H1 (cell line): ENCODE measurements around the gene VCP. TPM values are rescaled to one million over a fixed set of nuclear protein-coding genes. Genes with fewer than 3 reads are reported as not detected.
A peak's percentile ranks its signal among the peaks of the same experiment; 100 is the strongest.

Experiments used
- CTCF ChIA-PET: fragments of 300-600 bp; sonication (Branson Sonifier 250); formaldehyde crosslinking; loops from one replicate; lab custom pipeline; 2021; ENCODE audit not compliant: partially characterized antibody; lab: Charles Lee
- POLR2A ChIA-PET: fragments of 300-600 bp; sonication (Branson Sonifier 250); formaldehyde crosslinking; loops from one replicate; lab custom pipeline; 2021; ENCODE audit warnings: inconsistent platforms; ENCODE audit not compliant: partially characterized antibody; lab: Charles Lee
- DNase-seq, 2 experiments: peaks; one replicate each; pipeline versions ENCODE4 v3.0.0 to v3.0.0-alpha.2; 2010 to 2022; ENCODE audit warnings: low spot score in 2 of 2, low read depth in 1 of 2, mixed read lengths in 1 of 2
- FAIRE-seq: peaks from 2 replicates; lab custom pipeline; 2011; peaks lifted over from hg19 to GRCh38; lab: Jason Lieb, UNC
- H2AFZ ChIP-seq: 2 replicates; pipeline ENCODE4 v1.8.1; 2012; ENCODE audit warnings: low read length, inconsistent platforms
- H2AK5ac ChIP-seq: 2 replicates; pipeline ENCODE4 v1.6.1; 2013; ENCODE audit warnings: low read depth, low read length
- H2BK120ac ChIP-seq: replicated peaks from 2 replicates; pipeline ENCODE3; 2013; ENCODE audit warnings: low read depth, low read length, inconsistent platforms
- H2BK12ac ChIP-seq: 2 replicates; pipeline ENCODE4 v1.6.1; 2013; ENCODE audit warnings: low read depth, low read length
- H2BK15ac ChIP-seq: 2 replicates; pipeline ENCODE4 v1.6.1; 2013; ENCODE audit warnings: low read length
- H2BK20ac ChIP-seq: 2 replicates; pipeline ENCODE4 v1.6.1; 2013; ENCODE audit warnings: low read length
- H2BK5ac ChIP-seq: 2 replicates; pipeline ENCODE4 v1.6.1; 2013; ENCODE audit warnings: low read depth, low read length
- H3K14ac ChIP-seq: 2 replicates; pipeline ENCODE4 v1.6.1; 2013; ENCODE audit warnings: inconsistent platforms; ENCODE audit not compliant: insufficient read length
- H3K18ac ChIP-seq: 2 replicates; pipeline ENCODE4 v1.6.1; 2013; ENCODE audit warnings: low read length; ENCODE audit errors: extremely low read depth
- H3K23ac ChIP-seq: 2 replicates; pipeline ENCODE4 v1.6.1; 2013; ENCODE audit warnings: inconsistent platforms; ENCODE audit not compliant: insufficient read length
- H3K23me2 ChIP-seq: 2 replicates; pipeline ENCODE4 v1.6.1; 2013; ENCODE audit warnings: low read depth, low read length
- H3K27ac ChIP-seq: 2 replicates; pipeline ENCODE4 v1.6.1; 2011; ENCODE audit warnings: low read depth, low read length, inconsistent platforms
- H3K27me3 ChIP-seq, 4 experiments: replicated peaks in 1 of 4; 1 replicate in 1 of 4; 2 replicates in 3 of 4; pipeline versions ENCODE4 v1.6.1 to v1.8.1; 2011 to 2013; ENCODE audit warnings: low read length in 3 of 4, mild to moderate bottlenecking in 3 of 4, inconsistent platforms in 2 of 4, mixed read lengths in 2 of 4, moderate library complexity in 1 of 4; ENCODE audit not compliant: control insufficient read depth in 3 of 4, insufficient read depth in 3 of 4; ENCODE audit errors: extremely low read depth in 1 of 4
- H3K36me3 ChIP-seq, 4 experiments: 2 replicates each; pipeline versions ENCODE4 v1.6.1 to v1.8.1; 2011 to 2013; ENCODE audit warnings: mild to moderate bottlenecking in 4 of 4, low read length in 3 of 4, moderate library complexity in 2 of 4, control low read depth in 1 of 4, inconsistent platforms in 1 of 4; ENCODE audit not compliant: insufficient read depth in 4 of 4, control insufficient read depth in 2 of 4
- H3K4ac ChIP-seq: replicated peaks from 2 replicates; pipeline ENCODE3; 2013; ENCODE audit warnings: low read length, low read depth, mixed read lengths, inconsistent platforms; ENCODE audit not compliant: insufficient read length
- H3K4me1 ChIP-seq, 4 experiments: replicated peaks in 1 of 4; 1 replicate in 1 of 4; 2 replicates in 3 of 4; pipeline versions ENCODE4 v1.6.1 to v1.8.1; 2011 to 2013; ENCODE audit warnings: low read length in 3 of 4, inconsistent platforms in 2 of 4, mixed read lengths in 1 of 4; ENCODE audit not compliant: insufficient read depth in 4 of 4, control insufficient read depth in 3 of 4
- H3K4me2 ChIP-seq, 2 experiments: 2 replicates each; pipeline versions ENCODE4 v1.6.1 to v1.8.1; 2011 to 2013; ENCODE audit warnings: low read depth in 2 of 2, low read length in 2 of 2, control low read depth in 1 of 2, inconsistent platforms in 1 of 2, mild to moderate bottlenecking in 1 of 2; ENCODE audit not compliant: insufficient read depth in 1 of 2
- H3K4me3 ChIP-seq, 4 experiments: fragments of 200-600, 300-600 bp in 1 of 4; sonication (generic), shearing (Covaris generic), sonication (Bioruptor Twin) in 1 of 4; 2 replicates each; pipeline versions ENCODE4 v1.5.1 to v1.8.1; 2011 to 2016; ENCODE audit warnings: low read length in 4 of 4, low read depth in 3 of 4, control low read depth in 2 of 4, inconsistent platforms in 2 of 4, mild to moderate bottlenecking in 2 of 4, mixed read lengths in 1 of 4, moderate library complexity in 1 of 4; ENCODE audit not compliant: insufficient read depth in 2 of 4; ENCODE audit errors: extremely low read depth in 1 of 4
- H3K56ac ChIP-seq: replicated peaks from 2 replicates; pipeline ENCODE3; 2013; ENCODE audit warnings: low read depth, mild to moderate bottlenecking, mixed read lengths, low read length, inconsistent platforms; ENCODE audit not compliant: insufficient read length
- H3K79me1 ChIP-seq: 2 replicates; pipeline ENCODE4 v1.6.1; 2013; ENCODE audit warnings: low read depth, low read length, control low read depth
- H3K79me2 ChIP-seq, 2 experiments: 2 replicates each; pipeline versions ENCODE4 v1.6.1 to v1.8.1; 2012 to 2013; ENCODE audit warnings: low read length in 2 of 2, mild to moderate bottlenecking in 2 of 2, inconsistent platforms in 1 of 2; ENCODE audit not compliant: insufficient read depth in 2 of 2, control insufficient read depth in 1 of 2
- H3K9ac ChIP-seq, 4 experiments: replicated peaks in 1 of 4; 1 replicate in 1 of 4; 2 replicates in 3 of 4; pipeline versions ENCODE4 v1.6.1 to v1.8.1; 2011 to 2013; ENCODE audit warnings: low read depth in 3 of 4, low read length in 3 of 4, control low read depth in 2 of 4, mild to moderate bottlenecking in 2 of 4, moderate library complexity in 2 of 4, inconsistent platforms in 1 of 4; ENCODE audit errors: extremely low read depth in 1 of 4
- H3K9me3 ChIP-seq, 2 experiments: 2 replicates each; pipeline versions ENCODE4 v1.6.1 to v1.8.1; 2012 to 2013; ENCODE audit warnings: mild to moderate bottlenecking in 2 of 2, moderate library complexity in 2 of 2, control low read depth in 1 of 2, inconsistent platforms in 1 of 2, low read depth in 1 of 2, low read length in 1 of 2, mixed read lengths in 1 of 2; ENCODE audit not compliant: insufficient read depth in 2 of 2
- H4K20me1 ChIP-seq, 2 experiments: replicated peaks in 1 of 2; 2 replicates each; pipeline versions ENCODE3 to v1.8.1; 2011 to 2013; ENCODE audit warnings: inconsistent platforms in 2 of 2, low read length in 2 of 2, mild to moderate bottlenecking in 1 of 2; ENCODE audit not compliant: insufficient read depth in 2 of 2, control insufficient read depth in 1 of 2
- H4K5ac ChIP-seq: 2 replicates; pipeline ENCODE4 v1.6.1; 2013; ENCODE audit warnings: low read length, low read depth, mixed read lengths, inconsistent platforms; ENCODE audit not compliant: insufficient read length
- H4K8ac ChIP-seq: 2 replicates; pipeline ENCODE4 v1.8.0; 2013; ENCODE audit warnings: mild to moderate bottlenecking, moderate library complexity, low read length, inconsistent platforms; ENCODE audit not compliant: insufficient read depth; ENCODE audit errors: extremely low read depth
- H4K91ac ChIP-seq: replicated peaks from 2 replicates; pipeline ENCODE3; 2013; ENCODE audit warnings: low read length, mixed read lengths, inconsistent platforms; ENCODE audit not compliant: insufficient read length
- BACH1 ChIP-seq: IDR thresholded peaks from 2 replicates; pipeline ENCODE4 v1.6.1; 2012; ENCODE audit warnings: low read length, improper control_type of control experiment
- CTCF ChIP-seq, 3 experiments: IDR thresholded peaks; 1 replicate in 2 of 3; 2 replicates in 1 of 3; pipeline versions ENCODE4 v1.5.1 to v1.6.1; 2011; ENCODE audit warnings: low read length in 3 of 3, mild to moderate bottlenecking in 3 of 3, inconsistent platforms in 2 of 3, low read depth in 1 of 3, moderate library complexity in 1 of 3; ENCODE audit not compliant: insufficient read depth in 1 of 3; ENCODE audit errors: control extremely low read depth in 1 of 3
- RAD21 ChIP-seq, 2 experiments: IDR thresholded peaks in 1 of 2; conservative IDR thresholded peaks in 1 of 2; 2 replicates each; pipeline ENCODE4 v1.6.1; 2011; ENCODE audit warnings: low read depth in 2 of 2, low read length in 2 of 2, improper control_type of control experiment in 1 of 2, inconsistent platforms in 1 of 2, mild to moderate bottlenecking in 1 of 2, moderate library complexity in 1 of 2
- SP1 ChIP-seq: IDR thresholded peaks from 2 replicates; pipeline ENCODE4 v1.6.1; 2011; ENCODE audit warnings: low read depth, low read length
- WGBS, 2 experiments: shearing (Covaris generic) in 1 of 2; methylation state at CpG; one replicate each; pipeline versions ENCODE4 v1.1.6 to v1.1.7; 2013 to 2015; ENCODE audit warnings: low lambda C conversion rate in 2 of 2, mixed read lengths in 2 of 2, inconsistent platforms in 1 of 2, low coverage in 1 of 2, missing lambda C conversion rate in 1 of 2; ENCODE audit not compliant: insufficient replicate concordance in 2 of 2, insufficient coverage in 1 of 2, insufficient read length in 1 of 2; ENCODE audit errors: extremely low coverage in 1 of 2, missing lambda C conversion rate in 1 of 2; 5-methylcytosine and 5-hydroxymethylcytosine counted together
- polyA plus RNA-seq, 7 experiments: library from polyadenylated mRNA; depleted of rRNA in 3 of 7; stranded (reverse) in 5 of 7; unstranded in 2 of 7; fragments of >200 nt in 5 of 7; fragments of 200-250 nt in 2 of 7; gene quantifications; 1 replicate in 5 of 7; 2 replicates in 1 of 7; 4 replicates in 1 of 7; pipeline versions ENCODE4 v1.2.1 to v1.2.3, GENCODE V29; 2011 to 2013; ENCODE audit warnings: missing spikeins in 2 of 7, mixed read lengths in 2 of 7
- total RNA-seq: library from RNA; stranded (reverse); fragmentation: NEBNext Ultra II Directional; extraction: Animal tissue kit (Norgen Biotek cat#: 25700); gene quantifications from 2 replicates; pipeline ENCODE4 v1.2.1, GENCODE V29; 2021

The VCP gene
- total and polyA plus RNA-seq, 2 of the 8 experiments (the other 6 are each of a cell fraction or from before 2014, with no cell fraction given) = 173 to 375 TPM

GRCh38 chr9:35051069-35051967, 21.1 kb downstream of the VCP start:
- POLR2A ChIA-PET = interaction anchor here (0.6 to 2.5 kb wide), 21 partner anchors 9 to 246 kb away, joined by 3 to 17 read pairs (median 5); partner anchors contain the start of genes DNAJB5, STOML2 and VCP
- FAIRE-seq = peak; percentile 85
- H4K20me1 ChIP-seq = peaks cover 2% of the 10 kb centered on the region in 2 experiments

More at GRCh38 chr9:35051069-35051967, 21.1 kb downstream of the VCP start:
- Histone ChIP-seq H3K9me3 (no peaks in the 10 kb centered on the region), H3K4me1 (no peaks in the 10 kb centered on the region), H3K56ac (no peak overlapping the region), H2AFZ (no peak overlapping the region), H3K23me2 (no peaks in the 10 kb centered on the region), H2BK5ac (no peak overlapping the region), H2AK5ac (no peak overlapping the region), H2BK12ac (no peak overlapping the region), H2BK120ac (no peak overlapping the region), H2BK15ac (no peak overlapping the region), H3K18ac (no peak overlapping the region), H4K8ac (no peak overlapping the region), H3K4me3 (no peak overlapping the region), H3K4ac (no peak overlapping the region), H4K5ac (no peak overlapping the region), H3K14ac (no peak overlapping the region), H3K79me1 (no peaks in the 10 kb centered on the region), H3K23ac (no peak overlapping the region), H2BK20ac (no peak overlapping the region), H3K27me3 (no peaks in the 10 kb centered on the region), H3K36me3 (peaks cover 3 to 28% (median 10%) of the 10 kb centered on the region in 4 experiments; a peak in 7 of 8 replicates), H3K9ac (no peak overlapping the region), H3K27ac (no peak overlapping the region), H3K4me2 (no peak overlapping the region), H3K79me2 (no peaks in the 10 kb centered on the region), H4K91ac (no peak overlapping the region)
- TF ChIP-seq CTCF (IDR thresholded peaks at IDR 0.05; ENCODE audit: control extremely low read depth in 1 of 3, insufficient read depth in 1 of 3, low read depth in 1 of 3, low read length in 3 of 3) (peak in 2 of 3 experiments; percentile 63 to 78; a peak in 3 of 4 replicates), SP1 (peak; percentile 25; the same call in 1 of the 2 replicates), RAD21 (IDR thresholded peaks at IDR 0.05 in 1 of 2, conservative IDR thresholded peaks at IDR 0.05 in 1 of 2; ENCODE audit: low read depth in 2 of 2, low read length in 2 of 2) (peak; percentile 58 to 64), BACH1 (no peak)
- WGBS, 2 experiments = 84% methylated on average over 7 of the region's 7 CpGs; no CpG with 5 or more reads in 1 of the 2 experiments
- DNase-seq = peak in 1 of 2 experiments; percentile 84
- CTCF ChIA-PET = interaction anchor here (0.6 to 5.3 kb wide), 49 partner anchors 9 to 1273 kb away, joined by 3 to 54 read pairs (median 5); partner anchors contain the start of gene FANCG
